Stimulated activated naive CD4-positive, alpha-beta T cell (primary cell): ENCODE results near the gene CNOT6.
A peak's percentile ranks its signal among the peaks of the same experiment; 100 is the strongest.
"Not testable (repeated sequence)": the region's sequence is repeated elsewhere in the genome, so short reads cannot be mapped to it uniquely, and the experiment has no call there.

ENCODE experiments used
- DNase-seq, 6 experiments: peaks; one replicate each; lab custom pipeline; 2025; lab: John Stamatoyannopoulos, UW

CNOT6 gene

DNA sequence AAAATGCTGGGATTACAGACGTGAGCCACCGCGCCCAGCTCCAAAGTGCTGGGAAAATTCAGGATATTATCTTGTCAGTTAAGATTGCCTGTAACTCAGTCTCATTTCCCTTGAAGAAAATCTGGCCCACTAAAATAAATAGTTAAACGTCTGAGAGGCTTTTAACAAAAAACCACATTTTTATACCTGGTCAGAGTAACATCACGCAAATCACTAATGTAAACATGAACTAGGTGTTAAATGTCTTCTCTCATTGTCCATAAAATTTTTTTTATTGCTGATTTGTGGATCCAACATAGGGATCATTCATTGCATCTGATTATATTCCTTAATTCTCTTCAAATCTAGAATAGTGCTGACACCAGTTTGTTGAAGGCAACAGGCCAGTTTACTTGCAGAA lies 22.3 kb downstream of the CNOT6 start:
- DNase-seq: no peak

DNA sequence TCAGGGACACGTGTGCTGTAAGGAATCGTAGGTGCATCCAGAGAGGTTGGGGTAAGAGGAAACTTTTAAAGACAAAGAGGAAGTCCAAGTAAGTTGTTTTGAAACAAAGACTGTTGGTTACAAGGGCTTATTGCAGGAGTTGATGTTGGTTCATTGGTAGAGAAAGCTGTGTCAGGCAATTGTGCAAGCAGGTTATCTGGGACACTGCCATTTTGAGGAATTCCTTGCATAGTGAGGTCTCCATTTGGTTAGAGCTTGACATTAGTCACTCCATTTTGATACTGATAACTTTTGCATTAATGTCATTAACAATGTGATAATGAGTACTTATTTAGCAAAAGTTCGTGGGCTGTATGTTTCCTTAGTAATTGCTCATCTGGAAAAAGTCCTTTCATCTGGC lies 24.9 kb downstream of the CNOT6 start:
- no peak for DNase-seq

DNA sequence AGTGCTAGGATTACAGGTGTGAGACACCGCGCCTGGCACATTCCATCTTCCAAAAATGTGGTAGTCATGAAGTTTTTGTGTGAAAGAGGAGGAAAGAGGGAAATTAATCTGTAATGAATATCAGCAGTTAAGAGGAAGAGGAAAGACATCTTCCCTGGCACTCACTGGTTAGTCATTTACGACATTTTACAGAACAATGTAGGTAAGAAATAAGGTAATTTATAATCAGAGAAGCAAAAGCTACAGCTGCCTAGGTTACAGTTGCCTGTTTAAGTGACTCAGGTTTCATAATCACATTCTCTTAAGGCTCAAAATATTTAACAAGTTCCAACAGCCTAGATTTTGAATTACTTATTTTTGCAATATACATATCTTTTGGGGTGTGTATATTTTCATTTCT lies 26.9 kb downstream of the CNOT6 start:
- DNase-seq: no peak

DNA sequence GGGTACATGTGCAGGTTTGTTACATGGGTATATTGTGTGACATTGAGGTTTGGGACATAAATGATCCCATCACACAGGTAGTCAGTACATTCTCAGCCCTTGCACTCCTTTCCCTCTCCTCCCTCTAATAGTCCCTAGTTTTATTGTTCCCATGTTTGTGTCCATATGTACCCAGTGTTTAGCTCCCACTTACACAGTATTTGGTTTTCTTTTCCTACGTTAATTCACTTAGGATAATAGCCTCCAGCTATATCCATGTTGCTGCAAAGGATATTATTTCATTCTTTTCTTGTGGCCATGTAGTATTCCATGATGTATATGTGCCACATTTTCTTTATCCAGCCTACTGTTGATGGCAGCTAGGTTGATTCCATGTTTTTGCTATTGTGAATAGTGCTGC lies 27.4 kb downstream of the CNOT6 start:
- DNase-seq: no peak

DNA sequence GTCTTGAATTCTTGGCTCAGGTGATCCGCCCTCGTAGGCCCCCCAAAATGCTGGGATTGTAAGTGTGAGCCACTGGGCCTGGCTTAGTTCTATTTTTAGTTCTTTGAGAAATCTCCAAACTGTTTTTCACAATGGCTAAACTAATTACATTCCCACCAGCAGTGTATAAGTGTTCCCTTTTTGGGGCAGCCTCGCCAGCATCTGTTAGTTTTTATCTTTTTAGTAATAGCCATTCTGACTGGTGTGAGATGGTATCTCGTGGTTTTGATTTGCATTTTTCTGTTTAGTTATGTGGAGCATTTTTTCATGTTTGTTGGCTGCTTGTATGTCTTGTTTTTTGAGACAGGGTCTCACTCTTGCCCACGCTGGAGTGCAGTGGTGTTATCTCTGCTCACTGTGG lies 28.2 kb downstream of the CNOT6 start:
- DNase-seq: no peak

DNA sequence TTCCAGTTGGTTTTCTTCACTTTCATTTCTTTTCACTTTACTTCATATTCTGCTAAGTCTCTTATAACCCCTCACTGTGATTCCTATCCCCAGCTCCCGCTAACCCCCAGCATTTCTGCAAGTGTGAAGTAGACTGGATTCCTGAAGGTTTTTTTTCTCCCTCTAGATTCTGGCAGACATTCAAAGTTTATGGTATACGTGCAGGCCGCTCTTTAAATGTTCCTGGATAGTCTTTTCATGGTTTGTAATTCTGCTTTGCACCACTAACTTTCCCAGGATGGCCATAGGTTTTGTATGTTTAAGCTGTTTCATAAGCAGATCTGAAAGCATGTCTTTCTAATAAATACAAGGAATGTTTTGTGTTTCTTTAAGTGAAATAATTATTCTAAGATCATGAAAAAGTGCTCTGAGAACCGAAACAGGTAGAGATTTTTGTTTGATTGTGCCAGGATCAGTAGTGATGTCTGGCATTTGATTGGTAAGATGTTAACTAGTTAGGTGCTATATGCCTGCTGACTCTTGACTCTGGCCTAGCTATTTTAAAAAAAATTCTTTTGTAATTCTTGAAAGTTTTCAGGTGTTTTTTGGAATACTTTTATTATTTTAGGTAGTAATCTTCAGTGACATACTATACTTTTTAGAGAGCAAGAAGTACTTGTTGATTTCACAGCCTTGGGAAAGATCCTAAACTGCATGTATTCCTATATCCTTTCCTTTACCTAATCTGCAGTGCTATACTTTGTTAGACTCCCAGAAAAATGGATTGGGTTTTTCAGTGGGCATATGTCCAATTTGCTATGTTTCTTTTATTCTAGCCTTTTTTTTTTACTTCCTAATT lies 29.7 kb downstream of the CNOT6 start:
- DNase-seq: no peak

DNA sequence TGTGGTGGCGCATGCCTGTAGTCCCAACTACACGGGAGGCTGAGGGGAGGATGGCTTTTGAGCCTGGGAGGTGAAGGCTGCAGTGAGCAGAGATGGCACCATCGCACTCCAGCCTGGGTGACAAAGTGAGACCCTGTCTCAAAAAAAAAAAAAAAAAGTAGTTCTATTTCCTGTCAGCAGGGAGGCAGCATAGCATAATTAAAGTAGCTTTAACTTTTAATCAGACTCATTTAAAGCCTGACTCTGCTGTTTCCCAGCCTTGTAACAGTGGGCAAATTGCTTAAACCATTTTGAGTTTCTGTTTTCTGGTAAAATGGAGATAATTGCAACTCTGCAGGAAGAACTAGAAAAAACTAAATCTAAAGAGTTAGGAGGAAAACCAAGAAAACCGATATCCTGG lies 31.2 kb downstream of the CNOT6 start:
- DNase-seq: peak in 2 of 6 experiments; percentile 9

DNA sequence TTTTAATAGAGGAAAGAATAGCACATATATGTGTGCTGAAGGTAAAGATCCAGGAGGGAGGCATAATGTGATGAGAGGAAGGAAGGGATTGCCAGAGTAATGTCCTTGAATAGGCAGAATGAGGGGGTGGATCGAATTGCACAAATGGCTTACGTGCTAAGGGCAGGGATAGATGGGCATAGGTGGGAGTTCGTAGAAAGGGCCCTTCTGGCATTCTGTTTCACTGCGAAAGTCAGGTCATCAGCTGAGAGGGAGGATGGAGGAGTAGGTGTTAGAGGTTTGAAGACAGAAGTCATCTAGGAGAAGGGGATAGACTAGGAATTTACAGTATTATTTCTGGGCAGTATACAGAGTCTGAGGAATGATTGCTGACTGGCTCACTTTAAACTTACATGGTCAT lies 32.1 kb downstream of the CNOT6 start:
- no peak for DNase-seq

DNA sequence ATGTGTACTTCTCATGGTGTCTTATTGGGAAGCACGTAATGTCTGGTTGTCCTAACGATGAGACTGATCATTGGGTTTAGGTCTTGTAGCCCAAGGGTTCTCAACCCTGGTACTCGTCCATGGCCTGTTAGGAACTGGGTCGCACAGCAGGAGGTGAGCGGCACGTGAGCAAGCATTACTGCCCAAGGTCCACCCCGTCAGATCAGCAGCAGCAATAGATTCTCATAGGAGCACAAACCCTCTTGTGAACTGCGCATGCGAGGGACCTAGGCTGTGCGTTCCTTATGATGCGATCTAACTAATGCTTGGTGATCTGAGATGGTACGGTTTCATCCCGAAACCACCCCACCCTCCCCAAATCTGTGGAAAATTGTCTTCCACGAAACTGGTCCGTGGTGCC lies 33.5 kb downstream of the CNOT6 start:
- DNase-seq: no peak

DNA sequence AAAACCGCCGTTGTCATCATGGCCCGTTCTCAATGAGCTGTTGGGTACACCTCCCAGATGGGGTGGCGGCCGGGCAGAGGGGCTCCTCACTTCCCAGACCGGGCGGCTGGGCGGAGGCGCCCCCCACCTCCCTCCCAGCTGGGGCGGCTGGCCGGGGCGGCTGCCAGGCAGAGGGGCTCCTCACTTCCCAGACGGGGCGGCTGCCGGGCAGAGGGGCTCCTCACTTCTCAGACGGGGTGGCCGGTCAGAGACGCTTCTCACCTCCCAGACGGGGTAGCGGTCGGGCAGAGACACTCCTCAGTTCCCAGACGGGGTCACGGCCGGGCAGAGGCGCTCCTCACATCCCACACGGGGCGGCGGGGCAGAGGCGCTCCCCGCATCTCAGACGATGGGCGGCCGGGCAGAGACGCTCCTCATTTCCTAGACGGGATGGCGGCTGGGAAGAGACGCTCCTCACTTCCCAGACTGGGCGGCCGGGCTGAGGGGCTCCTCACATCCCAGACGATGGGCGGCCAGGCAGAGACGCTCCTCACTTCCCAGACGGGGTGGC lies 36.9 kb downstream of the CNOT6 start:
- not testable (repeated sequence) for DNase-seq

DNA sequence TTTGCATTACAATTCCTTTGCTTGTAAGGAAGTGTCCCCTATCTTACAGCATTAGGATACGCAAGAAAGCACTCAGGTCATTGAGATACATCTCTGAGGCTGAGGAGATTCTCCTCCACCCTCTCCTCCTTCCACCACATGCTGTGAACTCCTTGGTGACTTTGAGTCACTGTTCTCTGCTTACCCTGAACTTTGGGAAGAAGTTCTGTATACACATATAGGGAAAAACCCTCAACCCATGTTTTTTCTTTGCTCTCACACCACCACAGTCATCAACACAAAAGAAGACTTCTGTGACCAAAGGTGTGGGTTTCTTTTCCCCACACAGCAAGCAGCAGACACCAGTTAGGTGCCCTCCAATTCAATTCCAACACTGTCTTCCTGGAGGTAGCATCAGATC lies 38.1 kb downstream of the CNOT6 start:
- no peak for DNase-seq

DNA sequence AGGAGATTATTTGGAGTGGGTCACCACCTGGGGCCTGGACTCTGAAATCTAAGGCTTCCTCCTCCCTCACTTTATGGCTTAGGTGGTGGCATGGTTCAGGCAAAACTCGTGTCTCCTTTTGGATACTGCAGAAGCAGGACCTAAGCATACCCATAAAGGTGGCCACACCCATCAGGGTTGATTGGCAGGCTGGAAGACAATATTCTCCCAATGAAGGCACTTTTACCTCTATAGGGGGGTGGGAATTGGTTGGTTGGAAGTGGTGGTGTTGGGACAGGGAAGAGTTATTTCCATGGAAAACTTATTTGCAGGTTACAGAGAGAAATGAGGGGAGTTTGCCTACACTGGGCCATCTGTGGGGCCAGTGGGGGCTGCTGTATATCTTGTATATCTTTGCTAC lies 39.7 kb downstream of the CNOT6 start:
- no peak for DNase-seq

DNA sequence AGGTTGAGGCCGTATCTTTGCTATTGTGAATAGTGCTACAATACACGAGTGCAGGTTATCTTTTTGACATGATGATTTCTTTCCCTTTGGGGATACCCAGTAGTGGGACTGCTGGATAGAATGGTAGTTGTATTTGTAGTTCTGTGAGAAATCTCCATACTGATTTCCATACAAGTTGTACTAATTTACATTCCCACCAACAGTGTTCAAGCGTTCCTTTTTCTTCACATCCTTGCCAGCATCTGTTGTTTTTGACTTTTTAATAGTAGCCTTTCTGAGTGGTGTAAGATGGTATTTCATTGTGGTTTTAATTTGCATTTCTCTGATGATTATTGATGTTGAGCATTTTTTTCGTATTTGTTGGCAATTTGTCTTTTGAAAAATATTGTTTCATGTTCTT lies 41.4 kb downstream of the CNOT6 start:
- no peak for DNase-seq

DNA sequence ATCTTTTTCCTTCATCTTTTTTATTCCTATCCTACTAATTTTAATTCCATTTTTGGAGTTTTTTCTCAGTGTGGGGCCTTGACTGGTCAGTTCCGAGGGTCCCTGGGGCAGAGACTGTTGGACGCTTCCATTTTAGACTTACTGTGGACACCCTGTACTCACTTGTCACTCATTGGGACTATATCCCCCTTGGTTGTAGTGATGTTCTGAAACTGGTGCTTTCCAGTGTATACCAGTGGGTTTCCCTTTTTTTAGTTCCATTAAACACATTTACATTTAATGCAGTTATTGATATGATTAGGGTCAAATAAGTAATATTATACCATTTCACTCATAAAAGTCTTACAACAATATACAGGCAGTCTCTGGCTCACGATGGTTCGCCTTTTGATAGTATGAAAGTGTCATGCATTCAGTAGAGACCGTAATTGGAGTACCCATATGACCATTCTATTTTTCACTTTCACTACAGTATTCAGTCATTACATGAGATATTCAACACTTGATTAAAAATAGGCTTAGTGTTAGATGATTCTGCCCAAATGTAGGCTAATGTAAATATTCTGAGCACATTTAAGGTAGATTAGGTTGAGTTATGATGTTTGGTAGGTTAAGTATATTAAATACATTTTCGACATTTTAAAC lies 46.0 kb downstream of the CNOT6 start:
- no peak for DNase-seq

DNA sequence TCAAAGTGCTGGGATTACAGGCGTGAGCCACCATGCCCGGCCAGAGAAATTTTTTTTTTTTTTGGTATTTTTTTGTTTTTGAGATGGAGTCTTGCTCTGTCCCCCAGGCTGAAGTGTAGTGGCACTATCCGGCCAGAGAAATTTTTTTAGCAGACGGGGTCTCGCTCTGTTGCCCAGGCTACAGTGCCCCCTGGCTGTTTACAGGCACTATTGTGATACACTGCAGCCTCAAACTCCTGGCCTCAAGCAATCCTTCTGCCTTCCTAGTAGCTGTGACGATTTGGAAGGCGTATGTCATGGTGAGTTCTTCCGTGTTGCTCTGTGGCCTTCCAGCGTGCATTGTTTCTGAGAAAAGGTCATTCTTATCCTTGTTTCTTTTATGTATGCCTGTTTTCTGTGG lies 47.5 kb downstream of the CNOT6 start:
- DNase-seq: no peak

DNA sequence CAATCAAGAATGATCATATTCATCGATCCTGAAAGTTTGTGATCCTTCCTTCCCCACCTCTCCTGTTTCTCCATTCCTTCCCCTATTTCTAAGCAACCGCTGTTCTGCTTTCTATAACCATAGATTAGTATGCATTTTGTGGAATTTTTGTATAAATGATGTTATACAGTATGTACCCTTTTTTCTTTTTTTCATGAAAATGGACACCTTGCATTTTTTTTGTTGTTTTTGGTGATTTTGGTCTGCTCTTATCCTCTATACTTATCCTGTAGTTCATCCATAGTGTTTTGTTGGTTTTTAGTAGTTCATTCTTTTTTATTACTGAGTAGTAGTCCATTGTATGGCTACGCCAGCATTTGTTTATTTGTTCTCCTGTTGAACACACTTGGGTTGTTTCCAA lies 51.1 kb downstream of the CNOT6 start:
- no peak for DNase-seq

DNA sequence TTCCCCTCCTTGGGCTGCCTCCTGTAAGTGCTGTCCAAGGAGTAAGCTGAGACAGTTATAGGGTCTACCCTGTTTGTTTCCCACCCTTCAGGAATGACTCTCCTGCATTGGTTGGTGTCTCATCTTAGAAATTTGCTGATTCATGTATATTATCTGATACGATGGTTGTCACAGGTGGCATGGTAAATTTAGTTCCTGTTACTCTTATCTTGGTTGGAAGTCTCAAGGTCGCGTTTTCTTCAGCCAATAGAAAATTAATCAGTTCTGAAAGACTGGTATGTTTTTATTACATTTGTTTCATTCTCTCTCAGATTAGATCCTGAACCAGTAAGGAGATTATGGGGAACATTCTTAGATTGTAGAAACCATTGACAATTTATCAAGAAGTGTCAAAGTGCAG lies 54.4 kb downstream of the CNOT6 start:
- no peak for DNase-seq

DNA sequence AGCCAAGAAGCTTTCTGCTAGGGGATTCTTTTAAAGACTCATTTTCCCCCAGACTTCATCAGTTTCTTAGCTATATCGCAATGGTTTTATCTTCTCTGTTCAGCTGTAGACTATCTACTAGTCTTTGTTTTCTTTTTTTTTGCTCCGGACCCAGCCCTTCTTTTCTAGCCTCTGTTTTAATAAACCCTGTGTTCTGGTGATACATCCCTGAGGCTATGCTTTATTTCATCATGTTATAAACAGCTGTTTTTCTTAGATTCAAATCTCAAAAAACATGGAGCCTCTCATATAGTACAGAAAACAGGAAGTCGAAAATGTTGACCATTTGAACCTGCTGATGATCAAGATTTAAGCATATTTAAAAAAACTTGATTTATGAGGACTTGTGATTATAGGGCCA lies 59.4 kb downstream of the CNOT6 start:
- DNase-seq: no peak

DNA sequence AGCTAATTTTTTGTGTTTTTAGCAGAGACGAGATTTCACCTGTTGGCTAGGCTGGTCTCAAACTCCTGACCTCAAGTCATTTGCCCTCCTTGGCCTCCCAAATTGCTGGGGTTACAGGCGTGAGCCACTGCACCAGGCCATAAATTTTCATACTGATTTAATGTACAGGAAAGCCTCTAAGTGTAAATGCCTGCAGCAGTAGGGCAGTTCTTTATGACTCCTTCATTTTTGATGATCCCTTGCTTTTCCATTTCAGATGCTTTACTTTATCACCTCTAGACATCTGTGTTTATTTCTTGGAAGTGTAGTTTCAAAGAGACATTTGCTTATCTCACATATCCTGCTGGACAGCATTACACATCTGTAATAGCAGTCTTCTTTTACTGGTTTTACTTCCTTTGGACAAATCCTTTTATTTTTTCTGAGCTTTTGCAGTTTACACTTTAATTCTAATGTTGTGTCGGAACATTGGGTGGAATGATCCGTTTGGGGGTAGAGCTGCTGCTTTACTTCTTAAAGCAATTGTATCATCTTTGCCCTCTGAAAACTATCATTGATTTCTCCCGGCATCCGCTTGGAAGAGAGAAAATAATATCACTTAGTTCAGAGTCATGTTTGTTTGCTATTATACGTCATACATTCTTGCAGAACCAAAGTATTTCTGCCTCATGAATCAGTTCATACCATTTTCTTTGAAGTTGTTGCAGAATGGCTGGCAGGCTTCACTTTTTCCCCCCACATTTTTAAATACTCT lies 61.2 kb downstream of the CNOT6 start:
- no peak for DNase-seq

DNA sequence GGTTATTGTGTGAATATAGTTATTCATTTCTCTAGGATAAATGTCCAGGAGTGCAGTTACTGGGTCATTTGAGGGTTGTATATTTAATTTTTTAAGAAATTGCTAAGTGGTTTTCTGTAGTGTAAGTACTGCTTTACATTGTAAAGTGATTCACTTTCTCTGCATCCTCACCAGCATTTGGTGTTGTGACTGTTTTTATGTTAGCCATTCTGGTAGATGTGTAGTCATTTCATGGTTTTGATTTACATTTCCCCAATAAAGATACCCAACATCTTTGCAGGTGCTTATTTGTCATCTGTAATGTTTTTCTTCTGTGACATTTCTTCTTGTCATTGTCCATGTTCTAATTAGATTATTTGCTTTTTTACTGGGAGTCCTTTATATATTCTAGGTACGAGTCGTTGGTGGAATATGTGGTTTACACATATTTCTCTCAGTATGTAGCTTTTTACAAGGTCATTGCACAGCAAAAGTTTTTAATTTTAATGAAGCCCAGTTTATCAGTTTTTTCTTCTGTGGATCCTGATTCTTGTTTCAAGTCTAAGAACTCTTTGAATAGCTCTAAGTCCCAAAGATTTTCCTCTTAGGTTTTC lies 63.1 kb downstream of the CNOT6 start:
- no peak for DNase-seq

DNA sequence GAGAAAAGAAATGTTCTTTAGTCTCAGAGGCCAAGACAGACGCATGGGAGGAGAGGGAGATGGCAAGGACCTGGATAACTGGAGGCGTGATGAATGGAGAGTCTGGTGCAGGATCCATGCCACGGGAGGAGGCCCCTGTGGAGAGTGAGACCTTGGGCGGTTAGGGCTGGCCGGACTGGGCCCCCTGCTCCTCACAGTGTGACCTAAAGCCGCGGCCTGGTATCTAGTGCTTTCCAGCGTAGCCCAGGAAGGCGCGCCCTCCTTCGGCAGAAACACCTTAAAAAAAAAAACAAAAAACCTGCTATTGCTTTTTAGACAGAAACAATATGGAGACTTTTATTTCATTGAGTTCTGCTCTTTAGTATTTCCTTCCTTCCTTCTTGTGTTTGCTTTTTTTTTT lies 64.1 kb downstream of the CNOT6 start:
- DNase-seq: no peak

DNA sequence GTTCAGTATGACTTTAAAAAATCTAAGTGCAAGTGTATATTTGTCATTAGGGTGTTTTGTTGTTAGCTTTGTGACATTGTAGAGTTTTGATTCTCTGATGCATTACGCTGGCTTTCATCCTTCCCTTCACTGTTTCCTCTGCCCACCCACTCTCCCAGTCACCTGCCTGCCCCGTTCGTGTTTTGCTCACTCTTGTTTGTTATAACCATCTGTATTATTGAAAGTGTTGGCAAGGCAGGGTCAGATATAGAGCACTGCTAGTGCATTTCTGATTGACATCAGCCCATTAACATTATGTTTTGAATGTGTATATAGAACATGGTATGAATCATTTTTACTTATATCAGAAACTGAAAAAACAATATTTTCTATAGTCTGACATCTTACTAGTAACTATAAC lies 69.8 kb downstream of the CNOT6 start:
- no peak for DNase-seq
